ENCODE data around the gene CTXN3. TPM values are rescaled to one million over a fixed set of nuclear protein-coding genes. Genes with fewer than 3 reads are reported as not detected.
"Not testable (repeated sequence)": the region's sequence is repeated elsewhere in the genome, so short reads cannot be mapped to it uniquely, and the experiment has no call there.

Gene CTXN3
- total RNA-seq, 1 donor = not detected

DNA sequence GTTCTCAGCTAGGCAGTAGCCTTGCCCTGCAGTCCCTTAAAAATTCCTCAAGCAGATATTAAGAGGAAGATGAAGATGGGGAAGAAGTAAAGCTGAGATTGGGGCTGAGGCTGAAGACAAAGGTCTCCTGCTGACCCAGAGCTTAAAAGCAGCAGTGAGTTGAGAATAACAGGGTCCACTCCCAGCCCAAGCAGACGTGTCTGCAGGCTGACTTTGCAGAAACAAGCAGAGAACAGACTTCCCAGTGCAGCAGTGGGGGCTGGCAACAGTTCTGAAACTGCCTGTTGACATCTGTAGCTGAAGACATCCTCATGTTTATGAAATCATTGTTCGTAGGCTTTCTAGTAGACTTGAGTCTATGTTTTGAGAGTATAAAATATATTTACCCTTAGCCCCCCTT, 1.1 kb downstream of the CTXN3 start:
- peak in 1 of 3 donors; percentile 44 for DNase-seq (ENCODE audit: low read depth in 2 of 3, low spot score in 2 of 3)

DNA sequence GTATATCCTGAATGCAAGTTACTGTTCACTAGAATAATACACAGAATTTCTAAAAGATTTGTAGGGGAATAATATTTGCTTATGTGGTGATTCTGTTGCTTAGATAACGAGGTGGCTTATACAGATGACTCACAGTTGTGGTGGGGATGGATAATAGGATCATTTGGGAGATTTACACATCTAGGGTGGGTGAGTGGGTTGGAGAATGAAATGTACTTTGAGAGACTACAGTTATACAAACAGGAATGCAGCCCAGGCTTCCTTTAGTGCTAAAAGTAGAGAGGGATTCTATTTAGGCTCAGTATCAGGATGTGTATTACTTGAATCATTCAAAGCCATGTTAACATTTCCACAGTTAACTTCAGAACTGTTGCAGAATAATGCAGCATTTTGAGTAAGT, 1.8 kb downstream of the CTXN3 start:
- no peak for DNase-seq (ENCODE audit: low read depth in 2 of 3, low spot score in 2 of 3)

- DNase-seq (ENCODE audit: low read depth in 2 of 3, low spot score in 2 of 3) = no peak
Observed at GRCh38 chr5:127652952-127653611, 4.2 kb downstream of the CTXN3 start.

DNA sequence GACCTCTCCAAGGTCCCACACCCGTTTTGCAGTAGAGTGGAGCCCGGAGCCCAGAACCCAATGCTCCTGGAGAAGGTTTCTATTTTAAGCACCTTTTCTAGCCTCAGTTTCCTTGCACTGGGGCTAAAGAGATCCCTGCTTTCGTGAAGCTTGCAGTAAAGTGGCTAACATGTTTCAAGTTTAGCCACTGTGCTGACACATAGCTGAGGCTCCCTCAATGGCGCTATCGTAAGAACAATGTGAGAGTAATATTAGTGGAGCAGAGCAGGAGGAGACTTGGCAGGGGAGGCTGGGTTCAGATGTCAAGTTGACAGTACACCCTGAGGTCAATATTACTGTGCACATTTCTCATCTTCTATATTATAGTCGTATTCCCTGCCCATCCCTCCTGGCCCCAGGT, 7.9 kb downstream of the CTXN3 start:
- DNase-seq (ENCODE audit: low read depth in 2 of 3, low spot score in 2 of 3) = no peak

DNA sequence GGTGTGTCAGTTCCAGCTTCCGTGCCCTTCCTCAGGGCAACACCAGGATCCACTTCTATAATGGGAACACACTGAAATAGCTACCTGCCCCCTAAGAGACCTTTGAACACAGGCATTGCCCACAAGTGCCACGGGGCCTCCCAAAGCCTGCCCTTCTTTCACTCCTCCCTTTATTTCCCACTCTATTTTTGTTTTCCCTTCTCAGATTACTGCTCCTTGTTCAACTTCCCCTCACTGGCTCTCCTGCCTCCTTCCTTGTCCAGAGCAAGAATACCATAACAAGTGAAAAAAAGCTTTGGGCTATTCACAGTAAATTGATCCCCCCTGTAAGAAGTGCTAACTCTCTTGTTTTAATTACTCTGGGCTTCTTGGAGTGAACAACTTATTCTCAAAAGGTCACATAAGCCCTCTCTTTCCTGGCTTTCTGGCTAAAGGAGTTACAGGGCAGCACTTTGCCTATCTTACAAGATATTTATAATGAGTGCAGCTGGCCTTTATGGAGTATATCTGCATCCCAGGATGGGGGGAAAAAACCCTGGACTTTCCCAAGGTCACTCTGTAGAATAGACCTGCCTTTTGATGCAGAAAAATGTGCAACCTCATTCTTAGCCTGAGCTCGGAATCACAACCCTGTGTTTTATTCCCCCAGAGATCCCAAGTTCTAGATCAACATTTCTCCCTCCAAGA, 11.3 kb downstream of the CTXN3 start:
- DNase-seq (ENCODE audit: low read depth in 2 of 3, low spot score in 2 of 3) = no peak

- no peak for DNase-seq (ENCODE audit: low read depth in 2 of 3, low spot score in 2 of 3)
Observed at GRCh38 chr5:127664093-127664492, 15.2 kb downstream of the CTXN3 start.

GRCh38 chr5:127665641-127666040, 16.8 kb downstream of the CTXN3 start:
- no peak for DNase-seq (ENCODE audit: low read depth in 2 of 3, low spot score in 2 of 3)

GRCh38 chr5:127666043-127666716, 17.3 kb downstream of the CTXN3 start:
- no peak for DNase-seq (ENCODE audit: low read depth in 2 of 3, low spot score in 2 of 3)

- DNase-seq (ENCODE audit: low read depth in 2 of 3, low spot score in 2 of 3) = no peak
Observed at GRCh38 chr5:127667926-127668325, 19.0 kb downstream of the CTXN3 start.

GRCh38 chr5:127671218-127671617, 22.3 kb downstream of the CTXN3 start:
- DNase-seq (ENCODE audit: low read depth in 2 of 3, low spot score in 2 of 3) = no peak

- DNase-seq (ENCODE audit: low read depth in 2 of 3, low spot score in 2 of 3) = no peak
Observed at GRCh38 chr5:127673117-127673800, 24.4 kb downstream of the CTXN3 start.

- DNase-seq (ENCODE audit: low read depth in 2 of 3, low spot score in 2 of 3) = not testable (repeated sequence)
Observed at GRCh38 chr5:127676951-127677350, 28.1 kb downstream of the CTXN3 start.

DNA sequence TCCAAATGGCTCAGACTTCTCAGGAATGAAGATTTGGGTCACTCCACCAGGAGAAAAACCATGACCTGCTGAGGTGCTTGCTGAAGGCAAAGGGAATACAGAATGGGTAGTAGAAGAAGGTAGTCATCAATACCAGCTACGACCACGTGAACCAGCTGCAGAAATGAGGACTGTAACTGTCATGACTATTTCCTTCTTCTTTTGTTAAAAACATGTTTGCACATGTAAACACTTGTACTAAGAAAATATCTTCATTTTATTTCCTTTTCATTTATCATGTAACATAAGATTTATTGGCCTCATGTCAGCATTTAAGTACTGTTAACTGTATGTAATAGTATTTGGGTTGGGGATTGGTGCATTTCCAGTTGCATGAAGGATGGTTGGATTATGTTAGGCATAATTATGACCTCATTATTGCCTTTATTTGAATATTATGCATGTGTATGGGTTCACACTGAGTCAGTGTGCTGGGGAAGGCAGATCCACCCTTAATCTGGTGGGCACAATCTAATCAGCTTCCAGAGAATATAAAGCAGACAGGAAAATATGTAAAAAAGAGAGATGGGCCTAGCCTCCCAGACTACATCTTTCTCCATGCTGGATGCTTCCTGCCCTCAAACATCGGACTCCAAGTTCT, 30.9 kb downstream of the CTXN3 start:
- not testable (repeated sequence) for DNase-seq (ENCODE audit: low read depth in 2 of 3, low spot score in 2 of 3)

DNA sequence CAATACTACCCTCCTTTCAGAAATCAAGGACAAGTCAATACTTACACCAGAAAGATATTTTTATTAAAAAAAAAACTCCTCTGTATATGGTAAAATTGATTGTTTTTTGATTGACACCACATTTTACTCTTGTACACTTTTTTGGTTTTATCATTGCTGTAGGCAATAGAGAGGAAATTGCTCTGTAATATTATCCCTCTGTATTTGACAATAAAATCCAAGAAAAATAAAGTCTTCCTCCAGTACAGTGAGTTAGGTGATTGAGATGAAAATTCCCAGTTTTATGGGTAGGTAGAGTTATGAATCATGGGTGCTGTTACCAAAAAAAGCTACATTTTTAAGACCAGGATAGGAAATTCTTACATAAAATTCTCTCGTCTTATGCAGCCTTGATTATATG, 31.7 kb downstream of the CTXN3 start:
- no peak for DNase-seq (ENCODE audit: low read depth in 2 of 3, low spot score in 2 of 3)

- no peak for DNase-seq (ENCODE audit: low read depth in 2 of 3, low spot score in 2 of 3)
Observed at GRCh38 chr5:127683008-127683407, 34.1 kb downstream of the CTXN3 start.

DNA sequence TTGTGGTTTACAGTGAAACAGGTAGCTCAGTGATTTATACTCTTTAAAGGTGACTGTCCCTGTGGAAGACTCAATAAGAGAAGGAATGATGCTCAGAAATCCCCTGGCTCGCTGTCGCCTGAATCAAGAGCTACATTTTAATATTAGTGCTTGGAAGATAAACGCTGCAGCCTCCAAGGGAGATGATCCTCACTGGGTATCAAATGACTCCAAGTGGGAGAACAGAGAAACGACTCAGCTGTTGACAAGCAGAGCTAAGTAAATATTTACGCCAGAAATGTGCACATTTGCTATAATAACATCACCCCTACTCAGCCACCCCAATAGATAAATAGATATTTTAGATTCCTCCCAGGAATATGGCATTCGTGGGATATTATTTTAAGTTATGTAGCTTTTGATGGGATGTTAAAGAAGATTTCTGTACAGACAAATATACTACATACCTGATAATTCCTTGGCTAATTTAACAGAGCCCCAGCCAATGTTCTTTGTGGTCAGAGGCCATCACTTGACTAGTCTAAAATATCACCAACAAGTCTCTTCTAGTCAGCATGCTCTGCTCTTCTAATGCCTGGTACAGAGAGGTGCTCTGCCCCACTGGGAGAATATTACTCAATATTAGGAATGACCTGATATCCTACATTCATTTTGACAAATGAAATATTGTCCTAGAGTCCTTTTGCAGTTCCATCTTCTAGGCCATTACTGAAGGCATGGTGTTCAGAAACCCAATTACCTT, 36.0 kb downstream of the CTXN3 start:
- DNase-seq (ENCODE audit: low read depth in 2 of 3, low spot score in 2 of 3) = no peak

GRCh38 chr5:127685662-127686061, 36.8 kb downstream of the CTXN3 start:
- DNase-seq (ENCODE audit: low read depth in 2 of 3, low spot score in 2 of 3) = no peak

- no peak for DNase-seq (ENCODE audit: low read depth in 2 of 3, low spot score in 2 of 3)
Observed at GRCh38 chr5:127686424-127686823, 37.5 kb downstream of the CTXN3 start.

GRCh38 chr5:127694518-127695171, 45.8 kb downstream of the CTXN3 start:
- DNase-seq (ENCODE audit: low read depth in 2 of 3, low spot score in 2 of 3) = no peak

- DNase-seq (ENCODE audit: low read depth in 2 of 3, low spot score in 2 of 3) = no peak
Observed at GRCh38 chr5:127695346-127695745, 46.5 kb downstream of the CTXN3 start.

All from hematopoietic multipotent progenitor cell (in vitro differentiated cells).